ENCODE data around the gene EMC1. TPM values are rescaled to one million over a fixed set of nuclear protein-coding genes. Genes with fewer than 3 reads are reported as not detected.

Gene EMC1
- total RNA-seq = 42.0 and 81.1 TPM in 2 replicates

DNA sequence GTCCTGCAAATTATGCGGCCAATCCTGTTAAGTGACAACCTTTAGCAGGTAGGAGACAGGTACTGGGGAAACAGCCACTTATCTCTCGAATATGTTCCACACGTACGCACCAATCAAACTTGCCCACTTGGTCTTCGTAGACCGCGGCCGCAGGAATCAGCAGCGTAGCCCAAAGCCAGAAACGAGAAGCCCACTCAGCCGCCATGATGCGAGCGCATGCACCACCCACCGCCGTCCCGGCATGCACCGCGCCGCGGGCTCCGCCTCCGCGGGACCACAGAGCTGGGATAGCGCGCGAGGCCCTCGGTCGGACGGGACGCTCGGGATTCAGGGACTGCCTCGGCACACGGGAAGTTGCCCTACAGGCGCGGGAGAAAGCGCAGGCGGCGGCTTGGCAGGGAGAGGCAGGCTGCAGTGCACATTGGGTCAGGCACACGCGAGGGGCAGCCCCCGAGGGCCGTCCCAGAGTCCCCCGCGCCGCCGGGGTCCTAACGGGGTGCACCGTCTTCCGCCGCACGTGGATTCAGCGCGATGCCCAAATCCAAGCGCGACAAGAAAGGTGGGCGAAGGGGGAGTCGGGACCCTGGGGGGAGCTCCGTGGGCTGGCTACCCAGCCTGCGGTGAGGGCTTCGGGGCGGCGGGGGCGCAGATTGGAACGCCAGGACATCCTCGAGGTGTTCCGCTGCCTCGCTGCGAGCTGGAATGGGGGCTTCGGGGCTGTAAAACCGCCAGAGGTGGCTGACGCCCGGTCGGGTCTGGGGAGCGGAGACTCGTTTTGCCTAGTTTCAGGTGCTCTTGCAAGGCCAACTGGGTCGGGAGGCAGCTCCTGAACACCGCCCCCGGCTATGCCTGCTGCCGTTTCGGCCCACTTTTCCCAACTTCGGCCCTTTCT is at the start of gene EMC1, which contains the start of gene MRTO4:
TSS of gene EMC1 (minus strand) at position 220 of the 892 bp plus-strand sequence. CDS start at position 205, 15 bp downstream.
TSS of gene MRTO4 (plus strand) at position 501 of the 892 bp plus-strand sequence. CDS start at position 532, 31 bp downstream.

DNA sequence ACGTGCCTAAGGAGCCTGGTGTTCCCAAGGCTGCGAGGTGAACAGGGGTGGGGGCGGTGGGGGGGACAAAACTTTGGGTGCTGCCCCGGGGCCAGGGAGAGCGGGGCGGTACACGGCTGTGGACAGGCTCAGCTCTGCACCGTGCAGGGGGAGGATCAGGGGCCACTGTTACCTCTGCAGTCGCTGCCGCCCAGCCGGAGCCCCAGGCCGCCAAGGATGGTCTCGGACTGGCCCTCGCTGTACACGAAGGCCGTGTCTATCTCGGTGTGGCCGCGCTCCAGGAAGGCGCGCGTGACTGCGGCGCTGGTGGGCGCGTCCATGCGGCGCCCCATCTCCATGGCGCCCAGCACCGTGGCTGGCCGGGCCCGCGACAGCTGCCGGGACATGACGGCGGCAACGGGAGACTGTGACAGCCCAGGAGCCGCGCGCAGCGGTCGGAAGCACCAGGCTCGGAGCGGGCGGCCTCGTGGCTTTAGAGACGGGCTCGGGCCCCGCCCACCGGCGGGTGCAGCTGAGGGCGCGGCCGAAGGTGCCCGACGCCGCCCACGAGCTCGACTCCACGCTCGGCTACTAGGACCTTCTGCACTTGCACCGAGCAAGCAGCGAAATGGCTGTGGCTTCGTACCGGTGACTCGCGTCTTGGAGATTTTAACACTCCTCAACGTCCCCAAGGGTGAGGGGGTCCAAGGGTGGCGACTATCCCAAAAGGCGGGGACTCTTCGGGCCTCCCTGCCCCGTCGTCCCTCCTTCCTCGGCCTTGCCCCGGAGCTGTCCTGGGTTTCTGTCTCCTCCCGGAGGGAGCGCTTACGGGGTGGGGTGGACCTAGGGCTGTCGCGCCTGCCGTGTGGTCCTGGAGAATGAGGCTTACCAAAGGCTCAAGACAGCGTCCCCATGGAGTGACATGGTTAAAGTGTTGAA is 37.3 kb upstream of the EMC1 start, which contains the start of gene AKR7A3:
TSS of gene AKR7A3 (minus strand) at position 447 of the 918 bp plus-strand sequence. CDS start at position 386, 61 bp downstream.

DNA sequence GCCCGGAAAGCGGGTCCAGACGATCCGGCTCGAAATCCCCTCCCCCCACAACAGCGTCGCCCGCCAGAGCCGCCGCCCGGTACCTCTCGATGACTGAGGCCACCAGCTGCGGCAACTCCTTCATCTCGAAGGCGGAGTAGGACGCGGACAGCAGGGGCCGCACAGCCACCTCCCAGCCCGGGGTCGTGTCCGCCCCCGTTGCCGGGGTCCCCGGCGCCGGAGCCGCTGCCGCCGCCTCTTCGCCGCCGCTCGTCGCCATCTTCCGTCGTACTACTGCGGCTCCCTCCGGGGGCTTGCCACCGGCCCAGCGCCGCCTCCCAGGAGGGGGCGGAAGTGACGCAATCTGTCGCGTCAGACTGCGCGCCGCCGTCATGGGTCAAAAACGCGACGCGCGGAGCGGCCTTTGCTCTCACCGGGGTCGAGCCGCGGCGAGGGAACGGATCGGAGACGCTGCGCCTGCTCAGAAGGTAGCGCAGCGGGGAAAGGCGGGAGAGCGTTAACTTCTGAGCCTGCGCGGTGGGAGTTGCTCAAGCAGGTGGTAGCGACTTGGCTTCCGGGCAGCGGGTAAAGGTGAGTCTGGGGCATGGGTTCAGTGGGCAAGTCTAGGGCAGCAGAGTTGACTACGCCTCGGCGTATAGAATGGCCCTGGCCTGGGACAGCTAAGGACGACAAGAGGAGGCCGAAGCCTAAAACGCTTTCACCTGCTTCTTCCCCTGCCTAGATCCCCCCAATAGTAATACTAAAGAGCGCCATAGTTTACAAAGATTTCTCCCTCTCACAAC is 41.1 kb downstream of the EMC1 start, which contains the start of gene UBR4:
TSS of gene UBR4 (minus strand) at position 277 of the 782 bp plus-strand sequence. CDS start at position 259, 18 bp downstream.

Other genes starting within 250 kb of the EMC1 start
- 116 and 131 TPM in 2 replicates for gene UBR4, start 41.3 kb downstream of the EMC1 start, total RNA-seq
- 13.3 and 17.2 TPM in 2 replicates for gene MRTO4, start 281 bp upstream of the EMC1 start, total RNA-seq
- gene AKR7A3, start 37.2 kb upstream of the EMC1 start, total RNA-seq = 0.11 and 0.79 TPM in 2 replicates
- gene AKR7A2, start 60.6 kb upstream of the EMC1 start, total RNA-seq = 55.0 and 72.8 TPM in 2 replicates
- gene SLC66A1, start 60.8 kb upstream of the EMC1 start, total RNA-seq = 24.7 and 24.8 TPM in 2 replicates
- 95.8 and 153 TPM in 2 replicates for gene CAPZB, start 234.0 kb upstream of the EMC1 start, total RNA-seq